HepG2 (cell line): ENCODE results near the gene DAB1. TPM values are rescaled to one million over a fixed set of nuclear protein-coding genes. Genes with fewer than 3 reads are reported as not detected.
A peak's percentile ranks its signal among the peaks of the same experiment; 100 is the strongest.

Experiments used
- AKAP8 ChIP-seq: sonication (generic); formaldehyde crosslinking; IDR thresholded peaks from 2 replicates; pipeline ENCODE4 v1.5.1; 2020; ENCODE audit warnings: mild to moderate bottlenecking, missing genetic modification reagents
- ARID2 ChIP-seq: sonication (generic); formaldehyde crosslinking; IDR thresholded peaks from 2 replicates; pipeline ENCODE4 v1.8.1; 2022; ENCODE audit warnings: mild to moderate bottlenecking, missing genetic modification reagents, borderline replicate concordance
- ASH2L ChIP-seq: fragments of 300-600, 200-600 bp; sonication (generic); IDR thresholded peaks from 2 replicates; pipeline ENCODE4 v1.7.0; 2017; ENCODE audit warnings: low read depth, mild to moderate bottlenecking, moderate library complexity, mixed read lengths, low read length; ENCODE audit not compliant: insufficient read length
- ATRX ChIP-seq: sonication (generic); formaldehyde crosslinking; IDR thresholded peaks from 2 replicates; pipeline ENCODE4 v1.4.0; 2020; ENCODE audit warnings: missing genetic modification reagents, borderline replicate concordance
- ELF3 ChIP-seq: IDR thresholded peaks from 2 replicates; pipeline ENCODE4 v1.6.1; 2016; ENCODE audit warnings: missing genetic modification reagents, missing compliant biosample characterization
- MATR3 ChIP-seq: sonication (generic); formaldehyde crosslinking; IDR thresholded peaks from 2 replicates; pipeline ENCODE4 v1.4.0; 2020; ENCODE audit warnings: missing genetic modification reagents
- MIER3 ChIP-seq: IDR thresholded peaks from 2 replicates; pipeline ENCODE4 v1.6.1; 2016; ENCODE audit warnings: missing compliant biosample characterization, borderline replicate concordance
- MTF2 ChIP-seq: sonication (generic); formaldehyde crosslinking; IDR thresholded peaks from 2 replicates; pipeline ENCODE4 v1.5.0; 2020; ENCODE audit warnings: missing genetic modification reagents, borderline replicate concordance
- NFKBIZ ChIP-seq: IDR thresholded peaks from 2 replicates; pipeline ENCODE4 v1.6.1; 2018; ENCODE audit warnings: missing genetic modification reagents, missing compliant biosample characterization
- PITX1 ChIP-seq: sonication (generic); formaldehyde crosslinking; IDR thresholded peaks from 2 replicates; pipeline ENCODE4 v1.5.1; 2020; ENCODE audit warnings: mild to moderate bottlenecking, missing genetic modification reagents
- PLRG1 ChIP-seq: fragments of 450-650 bp; conservative IDR thresholded peaks from 2 replicates; pipeline ENCODE4 v1.6.1; 2016
- SATB2 ChIP-seq: sonication (generic); formaldehyde crosslinking; IDR thresholded peaks from 2 replicates; pipeline ENCODE4 v1.5.0; 2020; ENCODE audit warnings: missing genetic modification reagents
- SIX4 ChIP-seq: sonication (generic); formaldehyde crosslinking; IDR thresholded peaks from 2 replicates; pipeline ENCODE4 v1.4.0; 2020; ENCODE audit warnings: missing genetic modification reagents
- SP2 ChIP-seq: sonication (generic); formaldehyde crosslinking; IDR thresholded peaks from 2 replicates; pipeline ENCODE4 v1.5.1; 2020; ENCODE audit warnings: mild to moderate bottlenecking, missing genetic modification reagents
- STAG1 ChIP-seq: sonication (generic); formaldehyde crosslinking; IDR thresholded peaks from 2 replicates; pipeline ENCODE4 v1.4.0; 2020; ENCODE audit warnings: missing genetic modification reagents
- THYN1 ChIP-seq: sonication (generic); formaldehyde crosslinking; IDR thresholded peaks from 2 replicates; pipeline ENCODE4 v1.8.1; 2023; ENCODE audit warnings: low read depth, mild to moderate bottlenecking, moderate library complexity, missing genetic modification reagents, borderline replicate concordance
- TOPORS ChIP-seq: sonication (generic); formaldehyde crosslinking; IDR thresholded peaks from 2 replicates; pipeline ENCODE4 v1.8.0; 2023; ENCODE audit warnings: mild to moderate bottlenecking, missing genetic modification reagents
- XBP1 ChIP-seq: sonication (generic); formaldehyde crosslinking; IDR thresholded peaks from 2 replicates; pipeline ENCODE4 v1.5.0; 2020; ENCODE audit warnings: missing genetic modification reagents
- ZKSCAN8 ChIP-seq: IDR thresholded peaks from 2 replicates; pipeline ENCODE4 v1.6.1; 2016; ENCODE audit warnings: borderline replicate concordance, missing genetic modification reagents, missing compliant biosample characterization
- ZNF720 ChIP-seq: sonication (generic); formaldehyde crosslinking; IDR thresholded peaks from 2 replicates; pipeline ENCODE4 v1.4.0; 2020; ENCODE audit warnings: missing genetic modification reagents
- ZNF724P ChIP-seq: sonication (generic); formaldehyde crosslinking; IDR thresholded peaks from 2 replicates; pipeline ENCODE4 v1.8.0; 2022; ENCODE audit warnings: missing genetic modification reagents, borderline replicate concordance
- ZNF776 ChIP-seq: sonication (generic); formaldehyde crosslinking; IDR thresholded peaks from 2 replicates; pipeline ENCODE4 v1.4.0; 2020; ENCODE audit warnings: mild to moderate bottlenecking, missing genetic modification reagents
- ZNF777 ChIP-seq: sonication (generic); formaldehyde crosslinking; IDR thresholded peaks from 2 replicates; pipeline ENCODE4 v1.4.0; 2020; ENCODE audit warnings: missing genetic modification reagents
- ZNF878 ChIP-seq: sonication (generic); formaldehyde crosslinking; IDR thresholded peaks from 2 replicates; pipeline ENCODE4 v1.8.1; 2023; ENCODE audit warnings: mild to moderate bottlenecking, missing genetic modification reagents, moderate library complexity
- polyA plus RNA-seq, 8 experiments: library from polyadenylated mRNA; depleted of rRNA in 3 of 8; stranded (reverse) in 7 of 8; unstranded in 1 of 8; fragments of >200 nt; fragmentation: Illumina TruSeq in 4 of 8; extraction: Trizol in 4 of 8; gene quantifications; 2 replicates each; pipeline versions ENCODE4 v1.2.1 to v1.2.3, GENCODE V29; 2011 to 2016; ENCODE audit warnings: low read depth in 4 of 8, missing spikeins in 1 of 8, mixed read lengths in 1 of 8; ENCODE audit not compliant: insufficient read depth in 1 of 8
- total RNA-seq, 5 experiments: library from RNA; depleted of rRNA; stranded (reverse); fragments of >200 nt; fragmentation: Illumina TruSeq; extraction: Trizol; gene quantifications; 2 replicates each; pipeline ENCODE4 v1.2.3, GENCODE V29; 2016; ENCODE audit warnings: low read depth in 1 of 5
- TF ChIP-seq, protein P1 (sequence below): IDR thresholded peaks from 2 replicates; pipeline ENCODE4 v1.6.1; 2016
- TF ChIP-seq, protein P2 (sequence below): sonication (generic); formaldehyde crosslinking; IDR thresholded peaks from 2 replicates; pipeline ENCODE4 v1.4.0; 2020; ENCODE audit warnings: missing genetic modification reagents, mild to moderate bottlenecking, borderline replicate concordance
- TF ChIP-seq, protein P3 (sequence below): IDR thresholded peaks from 2 replicates; pipeline ENCODE4 v1.6.1; 2016; ENCODE audit warnings: missing biosample characterization, missing genetic modification reagents, low read depth
- TF ChIP-seq, protein P4 (sequence below): sonication (generic); formaldehyde crosslinking; IDR thresholded peaks from 2 replicates; pipeline ENCODE4 v1.8.1; 2023; ENCODE audit warnings: missing genetic modification reagents, mild to moderate bottlenecking, borderline replicate concordance
- TF ChIP-seq, protein P5 (sequence below): sonication (generic); formaldehyde crosslinking; IDR thresholded peaks from 2 replicates; pipeline ENCODE4 v1.4.0; 2020; ENCODE audit warnings: missing genetic modification reagents

Gene DAB1
- total and polyA plus RNA-seq, 2 of the 13 experiments (the other 11 are each of a cell fraction or from before 2014, with no cell fraction given), result 0.04 to 0.13 TPM

DNA sequence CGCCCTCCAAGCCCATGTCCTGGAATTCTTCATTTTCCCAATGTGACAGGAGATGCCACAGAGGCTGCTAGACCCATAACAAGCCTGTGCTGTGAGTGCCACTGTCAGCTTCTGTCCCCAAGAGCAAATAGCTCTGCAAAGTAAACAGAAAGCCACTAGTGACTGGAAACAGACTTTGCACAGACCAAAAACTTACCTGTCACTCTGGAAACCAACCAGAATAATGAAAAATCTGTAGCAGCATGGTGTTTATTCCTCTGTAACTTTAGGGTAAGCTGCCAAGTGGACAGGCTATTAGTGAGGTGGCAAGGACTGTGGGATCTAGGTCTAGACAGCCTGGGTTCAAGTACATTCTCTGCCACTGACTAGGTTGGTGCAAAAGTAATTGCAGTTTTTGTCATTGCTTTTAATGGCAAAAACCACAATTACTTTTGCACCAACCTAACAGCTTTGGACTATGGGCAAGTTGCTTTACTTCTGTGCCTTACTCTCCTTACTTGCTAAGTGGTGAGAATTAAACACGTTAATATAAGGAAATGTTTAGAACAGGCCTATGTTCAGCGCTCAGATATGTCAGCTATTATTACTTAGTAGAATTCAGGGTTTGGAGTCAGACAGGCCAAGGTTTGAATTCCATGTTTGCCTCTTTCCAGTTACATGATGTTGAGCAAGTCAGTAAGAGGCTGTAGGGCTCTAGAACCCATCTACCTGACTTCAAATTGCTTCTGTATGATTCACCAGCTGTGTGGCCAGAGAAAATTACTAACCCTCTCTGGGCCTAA, 457.8 kb downstream of the DAB1 start, which contains the start of gene C8B (continued):
- TF ChIP-seq MIER3 (0 out of 2 replicates have a peak, but pooled peaks have one; percentile 38), SATB2 (CRISPR knock-in tag) (no peak), ZNF777 (CRISPR knock-in tag) (no peak), TOPORS (CRISPR knock-in tag) (no peak), ATRX (CRISPR knock-in tag) (no peak), SIX4 (no peak), ZNF724P (CRISPR knock-in tag) (no peak), PLRG1 (no peak), STAG1 (peak; percentile 27), PITX1 (CRISPR knock-in tag) (no peak), SP2 (no peak), XBP1 (CRISPR knock-in tag) (no peak), ZNF878 (no peak), ZNF776 (no peak), AKAP8 (CRISPR knock-in tag) (no peak), MTF2 (CRISPR knock-in tag) (no peak), ARID2 (no peak), ASH2L (peak; percentile 67), THYN1 (no peak), ELF3 (no peak), MATR3 (no peak), ZKSCAN8 (CRISPR knock-in tag) (peak; percentile 48; the same call in 1 of the 2 replicates), NFKBIZ (CRISPR knock-in tag) (no peak), ZNF720 (CRISPR knock-in tag) (no peak)
- TF ChIP-seq, protein P1, sequence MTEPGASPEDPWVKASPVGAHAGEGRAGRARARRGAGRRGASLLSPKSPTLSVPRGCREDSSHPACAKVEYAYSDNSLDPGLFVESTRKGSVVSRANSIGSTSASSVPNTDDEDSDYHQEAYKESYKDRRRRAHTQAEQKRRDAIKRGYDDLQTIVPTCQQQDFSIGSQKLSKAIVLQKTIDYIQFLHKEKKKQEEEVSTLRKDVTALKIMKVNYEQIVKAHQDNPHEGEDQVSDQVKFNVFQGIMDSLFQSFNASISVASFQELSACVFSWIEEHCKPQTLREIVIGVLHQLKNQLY (CRISPR knock-in tag), result no peak
- TF ChIP-seq, protein P2, sequence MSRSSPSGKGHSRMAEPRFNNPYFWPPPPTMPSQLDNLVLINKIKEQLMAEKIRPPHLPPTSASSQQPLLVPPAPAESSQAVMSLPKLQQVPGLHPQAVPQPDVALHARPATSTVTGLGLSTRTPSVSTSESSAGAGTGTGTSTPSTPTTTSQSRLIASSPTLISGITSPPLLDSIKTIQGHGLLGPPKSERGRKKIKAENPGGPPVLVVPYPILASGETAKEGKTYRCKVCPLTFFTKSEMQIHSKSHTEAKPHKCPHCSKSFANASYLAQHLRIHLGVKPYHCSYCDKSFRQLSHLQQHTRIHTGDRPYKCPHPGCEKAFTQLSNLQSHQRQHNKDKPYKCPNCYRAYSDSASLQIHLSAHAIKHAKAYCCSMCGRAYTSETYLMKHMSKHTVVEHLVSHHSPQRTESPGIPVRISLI, result no peak
- TF ChIP-seq, protein P3, sequence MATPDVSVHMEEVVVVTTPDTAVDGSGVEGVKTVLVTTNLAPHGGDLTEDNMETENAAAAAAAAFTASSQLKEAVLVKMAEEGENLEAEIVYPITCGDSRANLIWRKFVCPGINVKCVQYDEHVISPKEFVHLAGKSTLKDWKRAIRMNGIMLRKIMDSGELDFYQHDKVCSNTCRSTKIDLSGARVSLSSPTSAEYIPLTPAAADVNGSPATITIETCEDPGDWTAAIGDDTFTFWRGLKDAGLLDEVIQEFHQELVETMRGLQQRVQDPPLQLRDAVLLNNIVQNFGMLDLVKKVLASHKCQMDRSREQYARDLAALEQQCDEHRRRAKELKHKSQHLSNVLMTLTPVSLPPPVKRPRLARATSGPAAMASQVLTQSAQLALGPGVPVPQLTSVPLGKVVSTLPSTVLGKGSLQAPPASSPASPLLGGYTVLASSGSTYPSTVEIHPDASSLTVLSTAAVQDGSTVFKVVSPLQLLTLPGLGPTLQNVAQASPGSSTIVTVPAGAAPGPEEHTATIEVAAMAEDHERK (CRISPR knock-in tag), result no peak
- TF ChIP-seq, protein P4, sequence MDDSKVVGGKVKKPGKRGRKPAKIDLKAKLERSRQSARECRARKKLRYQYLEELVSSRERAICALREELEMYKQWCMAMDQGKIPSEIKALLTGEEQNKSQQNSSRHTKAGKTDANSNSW (CRISPR knock-in tag), result no peak
- TF ChIP-seq, protein P5, sequence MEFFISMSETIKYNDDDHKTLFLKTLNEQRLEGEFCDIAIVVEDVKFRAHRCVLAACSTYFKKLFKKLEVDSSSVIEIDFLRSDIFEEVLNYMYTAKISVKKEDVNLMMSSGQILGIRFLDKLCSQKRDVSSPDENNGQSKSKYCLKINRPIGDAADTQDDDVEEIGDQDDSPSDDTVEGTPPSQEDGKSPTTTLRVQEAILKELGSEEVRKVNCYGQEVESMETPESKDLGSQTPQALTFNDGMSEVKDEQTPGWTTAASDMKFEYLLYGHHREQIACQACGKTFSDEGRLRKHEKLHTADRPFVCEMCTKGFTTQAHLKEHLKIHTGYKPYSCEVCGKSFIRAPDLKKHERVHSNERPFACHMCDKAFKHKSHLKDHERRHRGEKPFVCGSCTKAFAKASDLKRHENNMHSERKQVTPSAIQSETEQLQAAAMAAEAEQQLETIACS (CRISPR knock-in tag), result no peak
